GM12878 (cell line): ENCODE measurements around the gene CNTNAP2.

Source experiments
- CTCF ChIP-seq, 3 experiments: IDR thresholded peaks in 2 of 3; conservative IDR thresholded peaks in 1 of 3; 2 replicates each; pipeline ENCODE4 v1.5.1; 2011; ENCODE audit warnings: low read depth in 3 of 3, low read length in 3 of 3, mild to moderate bottlenecking in 3 of 3, control low read depth in 2 of 3, moderate library complexity in 2 of 3, inconsistent platforms in 1 of 3, mixed read lengths in 1 of 3; ENCODE audit not compliant: control insufficient read depth in 2 of 3, insufficient read depth in 1 of 3; ENCODE audit errors: extremely low read depth in 1 of 3
- IRF3 ChIP-seq: fragments of 450-650 bp; IDR thresholded peaks from 2 replicates; pipeline ENCODE4 v1.6.1; 2014; ENCODE audit warnings: mild to moderate bottlenecking
- MEF2A ChIP-seq: IDR thresholded peaks from 2 replicates; pipeline ENCODE4 v1.6.1; 2011; ENCODE audit warnings: low read depth, mild to moderate bottlenecking, low read length, moderate library complexity; ENCODE audit not compliant: insufficient read depth
- NBN ChIP-seq: fragments of 450-650 bp; IDR thresholded peaks from 2 replicates; pipeline ENCODE4 v1.6.1; 2016
- NFIC ChIP-seq: IDR thresholded peaks from 2 replicates; pipeline ENCODE4 v1.6.1; 2012; ENCODE audit warnings: low read depth, mild to moderate bottlenecking, inconsistent platforms, low read length, moderate library complexity
- RFX5 ChIP-seq: IDR thresholded peaks from 2 replicates; pipeline ENCODE4 v1.6.1; 2011; ENCODE audit warnings: low read depth, low read length, improper control_type of control experiment
- SIN3A ChIP-seq: IDR thresholded peaks from 2 replicates; pipeline ENCODE4 v1.6.1; 2012; ENCODE audit warnings: low read depth, low read length, improper control_type of control experiment
- SMC3 ChIP-seq: IDR thresholded peaks from 2 replicates; pipeline ENCODE4 v1.6.1; 2011; ENCODE audit warnings: low read length, improper control_type of control experiment, borderline replicate concordance
- SP1 ChIP-seq: IDR thresholded peaks from one replicate; pipeline ENCODE4 v1.6.1; 2011; ENCODE audit warnings: low read depth, low read length
- TARDBP ChIP-seq: IDR thresholded peaks from 2 replicates; pipeline ENCODE4 v1.6.1; 2016; ENCODE audit warnings: borderline replicate concordance
- ZBTB33 ChIP-seq: fragments of 450-650 bp; IDR thresholded peaks from 2 replicates; pipeline ENCODE4 v1.6.1; 2017; ENCODE audit warnings: mild to moderate bottlenecking

GRCh38 chr7:146090023-146090645 is 26.5 kb upstream of the CNTNAP2 start:
- TF ChIP-seq CTCF (IDR thresholded peaks at IDR 0.05 in 2 of 3, conservative IDR thresholded peaks at IDR 0.05 in 1 of 3; ENCODE audit: control insufficient read depth in 2 of 3, extremely low read depth in 1 of 3, insufficient read depth in 1 of 3, low read depth in 3 of 3, low read length in 3 of 3) (peak; percentile 62 to 68 (median 67); a peak in 5 of 6 replicates), NBN (no peak), ZBTB33 (no peak), SMC3 (peak; percentile 72), SIN3A (no peak), NFIC (no peak), RFX5 (no peak), MEF2A (no peak), TARDBP (no peak), IRF3 (no peak), SP1 (no peak)
